HFFc6 (cell line): ENCODE results near the gene CACNA1C. TPM values are rescaled to one million over a fixed set of nuclear protein-coding genes. Genes with fewer than 3 reads are reported as not detected.

ENCODE experiments used
- DNase-seq: peaks from one replicate; pipeline ENCODE4 v3.0.0-alpha.2; 2018
- H3K27ac Mint-ChIP-seq: 2 replicates; pipeline ENCODE4 v1.8.0; 2020; ENCODE audit warnings: mild to moderate bottlenecking, mixed read lengths
- H3K27me3 Mint-ChIP-seq: 2 replicates; pipeline ENCODE4 v1.8.0; 2021; ENCODE audit warnings: mild to moderate bottlenecking, moderate library complexity, mixed read lengths; ENCODE audit not compliant: insufficient read depth
- H3K36me3 Mint-ChIP-seq: 2 replicates; pipeline ENCODE4 v1.8.0; 2021; ENCODE audit warnings: low read depth, mixed read lengths
- H3K4me1 Mint-ChIP-seq: 2 replicates; pipeline ENCODE4 v1.8.0; 2020; ENCODE audit warnings: low read depth, mixed read lengths
- H3K4me3 Mint-ChIP-seq: 2 replicates; pipeline ENCODE4 v1.8.0; 2020; ENCODE audit warnings: mild to moderate bottlenecking, moderate library complexity, mixed read lengths
- H3K9me3 Mint-ChIP-seq: 2 replicates; pipeline ENCODE4 v1.8.0; 2020; ENCODE audit warnings: mild to moderate bottlenecking, mixed read lengths
- total RNA-seq, 6 experiments: library from RNA; stranded (reverse); fragmentation: NEBNext Ultra II Directional; extraction: Animal tissue kit (Norgen Biotek cat#: 25700); gene quantifications; 2 replicates in 1 of 6; 3 replicates in 5 of 6; pipeline ENCODE4 v1.2.3, GENCODE V29; 2021
- TF ChIP-seq, protein P1 (sequence below): fragments of 200-600 bp; sonication (generic); IDR thresholded peaks from 2 replicates; pipeline ENCODE4 v1.5.0; 2021; ENCODE audit warnings: antibody characterized with exemption, mild to moderate bottlenecking

CACNA1C gene
- total RNA-seq, 6 experiments from 2014 or later, result 6.7 to 11.5 (median 10.6) TPM

DNA sequence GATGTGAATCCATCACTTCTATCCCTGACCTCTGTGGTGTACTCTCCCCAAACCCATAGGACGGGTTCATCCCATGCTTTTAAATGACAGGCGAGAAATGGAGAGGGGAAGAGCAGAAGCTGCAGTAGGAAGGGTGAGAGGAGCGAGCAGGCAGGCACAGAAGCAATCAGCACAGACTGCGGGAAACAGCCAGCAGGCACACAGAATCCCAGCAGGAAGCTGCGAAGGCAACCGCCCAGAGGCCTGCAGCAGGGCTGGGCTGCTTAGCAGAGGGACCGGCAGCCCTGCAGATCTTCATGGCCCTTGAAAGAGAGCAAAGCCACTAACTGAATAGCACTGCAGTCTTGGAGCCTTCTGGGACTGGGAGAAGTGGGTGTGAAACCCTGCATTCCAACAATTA lies 455.0 kb downstream of the CACNA1C start:
- Mint-ChIP-seq H3K27ac (no peak overlapping the region), H3K36me3 (no peaks in the 10 kb centered on the region), H3K4me1 (peaks cover 7% of the 10 kb centered on the region), H3K9me3 (no peaks in the 10 kb centered on the region), H3K4me3 (no peak overlapping the region), H3K27me3 (no peaks in the 10 kb centered on the region; the same call in 1 of the 2 replicates)
- TF ChIP-seq, protein P1, sequence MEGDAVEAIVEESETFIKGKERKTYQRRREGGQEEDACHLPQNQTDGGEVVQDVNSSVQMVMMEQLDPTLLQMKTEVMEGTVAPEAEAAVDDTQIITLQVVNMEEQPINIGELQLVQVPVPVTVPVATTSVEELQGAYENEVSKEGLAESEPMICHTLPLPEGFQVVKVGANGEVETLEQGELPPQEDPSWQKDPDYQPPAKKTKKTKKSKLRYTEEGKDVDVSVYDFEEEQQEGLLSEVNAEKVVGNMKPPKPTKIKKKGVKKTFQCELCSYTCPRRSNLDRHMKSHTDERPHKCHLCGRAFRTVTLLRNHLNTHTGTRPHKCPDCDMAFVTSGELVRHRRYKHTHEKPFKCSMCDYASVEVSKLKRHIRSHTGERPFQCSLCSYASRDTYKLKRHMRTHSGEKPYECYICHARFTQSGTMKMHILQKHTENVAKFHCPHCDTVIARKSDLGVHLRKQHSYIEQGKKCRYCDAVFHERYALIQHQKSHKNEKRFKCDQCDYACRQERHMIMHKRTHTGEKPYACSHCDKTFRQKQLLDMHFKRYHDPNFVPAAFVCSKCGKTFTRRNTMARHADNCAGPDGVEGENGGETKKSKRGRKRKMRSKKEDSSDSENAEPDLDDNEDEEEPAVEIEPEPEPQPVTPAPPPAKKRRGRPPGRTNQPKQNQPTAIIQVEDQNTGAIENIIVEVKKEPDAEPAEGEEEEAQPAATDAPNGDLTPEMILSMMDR, result no peak
- DNase-seq, result no peak

DNA sequence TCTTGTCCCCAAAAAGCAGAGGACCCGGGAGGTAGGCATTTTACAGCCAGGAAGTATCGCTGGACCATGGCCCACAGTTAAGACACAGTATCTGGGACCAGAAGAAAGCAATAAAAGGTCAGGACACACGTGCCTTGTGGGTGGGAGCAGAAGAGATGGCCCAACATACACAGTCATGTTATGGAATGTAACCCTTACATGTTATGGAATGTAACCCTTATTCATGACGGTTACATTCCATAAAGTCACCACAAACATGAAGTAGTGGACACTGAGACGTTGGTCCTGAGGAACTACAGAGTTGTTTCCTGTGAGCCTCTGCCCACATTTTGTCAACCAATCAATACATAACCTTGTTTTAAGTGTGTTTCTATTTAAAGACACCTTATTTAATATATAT lies 456.4 kb downstream of the CACNA1C start:
- TF ChIP-seq, protein P1, result no peak
- no peaks in the 10 kb centered on the region for H3K9me3 Mint-ChIP-seq
- no peaks in the 10 kb centered on the region; the same call in 1 of the 2 replicates for H3K27me3 Mint-ChIP-seq
- no peak overlapping the region for H3K4me3 Mint-ChIP-seq
- H3K36me3 Mint-ChIP-seq, result no peaks in the 10 kb centered on the region
- DNase-seq, result no peak
- peaks cover 7% of the 10 kb centered on the region for H3K4me1 Mint-ChIP-seq
- H3K27ac Mint-ChIP-seq, result no peak overlapping the region

DNA sequence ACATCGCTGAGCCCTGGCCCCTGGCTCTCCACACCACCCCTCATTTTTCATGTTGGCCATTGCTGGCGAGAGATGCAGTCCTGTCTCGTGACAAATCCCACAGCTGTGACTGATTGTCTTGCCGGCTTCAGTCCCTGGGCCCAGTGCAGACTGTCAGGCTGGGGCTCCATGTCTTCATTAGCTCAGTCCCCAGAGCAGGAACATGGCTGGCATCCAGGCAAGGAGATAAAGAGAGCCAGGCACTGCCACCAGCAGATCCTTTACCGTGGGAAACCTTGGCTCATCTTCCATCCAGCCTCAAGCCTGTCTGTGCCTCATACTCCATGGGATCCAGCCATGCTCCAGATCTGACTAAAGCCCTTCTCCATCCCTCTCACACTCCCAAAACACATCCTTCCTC lies 457.3 kb downstream of the CACNA1C start:
- no peaks in the 10 kb centered on the region for H3K27me3 Mint-ChIP-seq
- no peak for DNase-seq
- peaks cover 7% of the 10 kb centered on the region for H3K4me1 Mint-ChIP-seq
- no peaks in the 10 kb centered on the region for H3K36me3 Mint-ChIP-seq
- TF ChIP-seq, protein P1, result no peak
- no peaks in the 10 kb centered on the region for H3K9me3 Mint-ChIP-seq
- H3K27ac Mint-ChIP-seq, result no peak overlapping the region
- no peak overlapping the region for H3K4me3 Mint-ChIP-seq

DNA sequence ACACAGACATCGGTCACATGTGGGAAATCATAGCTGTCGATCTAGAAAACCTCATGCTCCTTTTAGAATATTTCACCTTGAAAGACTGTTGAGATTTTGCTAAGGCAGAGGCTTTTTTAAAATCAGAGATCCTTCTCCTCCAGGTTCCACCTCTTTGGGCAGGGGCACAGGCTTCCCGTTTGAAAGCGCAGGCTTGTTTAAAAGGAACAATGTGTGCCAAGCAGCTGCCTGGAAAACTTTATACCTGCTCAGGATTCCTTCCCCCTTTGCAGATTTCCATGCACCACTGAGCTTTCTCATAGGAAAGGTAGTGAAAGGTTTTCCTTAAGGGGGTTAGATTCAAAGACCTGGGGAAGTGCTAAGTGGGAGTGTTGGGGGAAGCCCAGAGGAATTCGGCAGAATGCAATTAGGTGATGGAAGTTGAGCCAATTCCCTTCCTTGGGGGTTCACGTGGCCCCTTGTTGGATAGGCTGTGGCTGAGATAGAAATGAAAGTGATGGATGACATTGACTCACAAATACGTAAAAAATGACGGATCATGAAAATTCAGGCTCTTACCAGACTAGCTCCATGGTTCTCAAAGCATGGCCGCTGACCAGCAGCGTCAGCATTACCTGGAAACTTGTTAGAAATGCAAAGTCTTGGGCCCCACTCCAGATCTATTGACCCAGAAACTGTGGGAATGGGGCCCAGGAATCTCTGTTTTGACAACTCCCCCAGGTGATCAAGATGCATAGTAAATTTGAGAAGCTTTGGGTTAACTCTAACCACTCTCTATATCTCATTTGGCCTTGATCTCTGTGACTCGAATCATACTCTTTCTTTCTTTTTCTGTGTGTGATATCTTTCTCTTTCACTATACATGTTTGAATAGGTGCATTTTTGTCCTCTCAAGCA lies 460.6 kb downstream of the CACNA1C start:
- Mint-ChIP-seq H3K27ac (no peak overlapping the region), H3K27me3 (no peaks in the 10 kb centered on the region; the same call in none of the 2 replicates), H3K9me3 (no peaks in the 10 kb centered on the region), H3K36me3 (0 out of 2 replicates have a peak, but pooled peaks cover 8% of the 10 kb centered on the region), H3K4me3 (no peak overlapping the region), H3K4me1 (no peaks in the 10 kb centered on the region)
- no peak for DNase-seq
- TF ChIP-seq, protein P1, result no peak

DNA sequence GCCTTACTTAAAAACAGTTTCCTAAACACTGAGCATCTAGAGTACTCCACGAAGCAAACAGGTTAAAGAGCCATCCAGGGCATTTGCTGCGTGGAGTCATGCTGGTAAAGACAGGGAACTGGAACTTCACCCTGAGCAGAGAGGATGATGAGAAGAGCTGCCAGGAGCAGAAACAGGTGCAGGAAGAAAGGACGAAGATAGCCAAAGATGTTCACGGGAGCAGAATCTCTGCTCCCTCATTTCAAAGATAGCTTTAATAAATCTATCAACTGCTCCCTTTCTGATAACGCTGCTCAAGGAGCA lies 461.2 kb downstream of the CACNA1C start:
- DNase-seq, result no peak
- Mint-ChIP-seq H3K36me3 (peaks cover 12% of the 10 kb centered on the region), H3K4me1 (no peaks in the 10 kb centered on the region), H3K4me3 (no peak overlapping the region), H3K27ac (no peak overlapping the region), H3K9me3 (no peaks in the 10 kb centered on the region), H3K27me3 (no peaks in the 10 kb centered on the region; the same call in none of the 2 replicates)
- TF ChIP-seq, protein P1, result no peak
